Measurements from ENCODE around the gene SRP72. TPM values are rescaled to one million over a fixed set of nuclear protein-coding genes. Genes with fewer than 3 reads are reported as not detected.

Gene SRP72
- polyA plus RNA-seq, 2 of the 4 experiments (the other 2 are of a cell fraction) = 70.1 to 135 TPM

DNA sequence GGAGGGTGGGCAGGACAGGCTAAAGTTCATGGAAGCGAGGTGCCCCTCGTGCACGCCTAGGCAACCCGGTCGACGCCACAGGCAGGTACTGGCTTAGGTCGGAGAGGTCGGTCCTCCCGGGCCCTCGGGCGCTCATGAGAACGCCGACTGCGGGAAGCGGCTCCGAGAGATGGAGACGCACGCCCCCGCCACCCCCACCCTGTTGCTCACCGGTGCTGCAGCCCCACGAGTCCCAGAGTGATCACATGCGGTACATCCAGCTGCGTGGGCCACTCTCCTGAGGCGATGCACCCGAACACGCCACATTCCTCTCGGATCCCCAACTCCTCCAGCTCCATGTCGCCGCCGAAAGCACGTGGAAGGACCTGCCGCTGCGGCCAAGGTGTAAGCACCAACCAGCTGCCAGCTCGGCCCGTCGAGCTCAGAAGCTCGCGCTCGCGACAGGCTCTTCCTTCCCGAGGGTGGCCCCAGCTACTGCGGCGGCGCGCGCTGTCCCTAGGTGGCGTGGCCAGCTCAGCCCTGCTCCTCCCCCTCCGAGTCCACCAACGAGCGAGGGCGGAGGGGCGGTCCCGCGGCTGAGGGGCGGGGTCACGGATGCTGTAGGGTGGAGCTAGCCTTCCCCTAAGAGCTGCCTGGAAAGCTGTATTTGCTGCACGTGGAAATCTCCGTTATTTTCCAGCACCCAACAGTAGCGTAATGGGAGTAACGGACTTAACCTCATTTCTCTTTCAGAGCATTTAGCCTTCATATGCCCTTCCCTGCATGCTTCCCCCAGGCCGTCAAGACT, 32.1 kb upstream of the SRP72 start, which contains the start of gene PPAT (continued):
- TF ChIP-seq, protein P1, sequence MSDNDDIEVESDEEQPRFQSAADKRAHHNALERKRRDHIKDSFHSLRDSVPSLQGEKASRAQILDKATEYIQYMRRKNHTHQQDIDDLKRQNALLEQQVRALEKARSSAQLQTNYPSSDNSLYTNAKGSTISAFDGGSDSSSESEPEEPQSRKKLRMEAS (IDR thresholded peaks at IDR 0.05) = peak; percentile 96

- WGBS (ENCODE audit: missing lambda C conversion rate) = 83% methylated on average over 2 of the region's 2 CpGs
- no peak overlapping the region for H3K27ac ChIP-seq
- H3K4me1 ChIP-seq = peaks cover 41% of the 10 kb centered on the region; the same call in 2 of the 3 replicates
- no peaks in the 10 kb centered on the region for H3K9me3 ChIP-seq
- CTCF ChIA-PET = no interaction called here
- peak overlapping the region; percentile 89 for H3K4me2 ChIP-seq
- H3K4me3 ChIP-seq = no peak overlapping the region
- no peak for DNase-seq (ENCODE audit: low read depth in 1 of 2, low spot score in 1 of 2)
- TF ChIP-seq, protein P1 (IDR thresholded peaks at IDR 0.05) = no peak
- TF ChIP-seq SMC3 (IDR thresholded peaks at IDR 0.05) (no peak), ZFP36 (IDR thresholded peaks at IDR 0.05; ENCODE audit: borderline replicate concordance, partially characterized antibody) (no peak)
- TF ChIP-seq, protein P2, sequence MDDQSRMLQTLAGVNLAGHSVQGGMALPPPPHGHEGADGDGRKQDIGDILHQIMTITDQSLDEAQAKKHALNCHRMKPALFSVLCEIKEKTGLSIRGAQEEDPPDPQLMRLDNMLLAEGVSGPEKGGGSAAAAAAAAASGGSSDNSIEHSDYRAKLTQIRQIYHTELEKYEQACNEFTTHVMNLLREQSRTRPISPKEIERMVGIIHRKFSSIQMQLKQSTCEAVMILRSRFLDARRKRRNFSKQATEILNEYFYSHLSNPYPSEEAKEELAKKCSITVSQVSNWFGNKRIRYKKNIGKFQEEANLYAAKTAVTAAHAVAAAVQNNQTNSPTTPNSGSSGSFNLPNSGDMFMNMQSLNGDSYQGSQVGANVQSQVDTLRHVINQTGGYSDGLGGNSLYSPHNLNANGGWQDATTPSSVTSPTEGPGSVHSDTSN (IDR thresholded peaks at IDR 0.05) = no peak
- FAIRE-seq = no peak
- ATAC-seq = no peak
- POLR2A ChIA-PET = no interaction called here
Observed at GRCh38 chr4:56438766-56439165, 28.7 kb upstream of the SRP72 start.

DNA sequence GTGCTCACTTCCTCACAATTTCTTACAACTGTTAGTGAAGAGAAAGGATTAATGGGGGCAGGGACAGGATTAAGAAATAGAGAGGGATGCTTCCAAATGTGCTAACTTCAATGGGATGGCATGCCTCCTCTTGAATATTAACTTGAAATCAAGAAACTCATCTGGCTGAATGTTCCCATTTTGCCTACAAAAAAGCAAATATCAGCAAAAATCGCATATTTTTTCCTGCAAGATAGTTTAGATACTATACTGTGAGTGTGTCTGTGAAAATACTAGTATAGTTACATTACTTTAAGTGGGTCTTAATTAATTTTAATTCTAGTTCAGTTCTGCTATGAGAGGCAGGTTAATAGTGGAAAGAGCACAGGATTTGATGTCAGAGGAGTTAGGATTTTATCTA, 26.4 kb upstream of the SRP72 start:
- ChIA-PET POLR2A (interaction anchor here (1.1 kb wide), 1 partner anchor 21 kb away, joined by 3 read pairs; no protein-coding TSS in a partner anchor), CTCF (no interaction called here)
- Histone ChIP-seq H3K4me2 (peak overlapping the region; percentile 31; the same call in 2 of the 3 replicates), H3K4me3 (no peak overlapping the region), H3K4me1 (peaks cover 58% of the 10 kb centered on the region), H3K27ac (no peak overlapping the region), H3K9me3 (no peaks in the 10 kb centered on the region)
- FAIRE-seq (no peak), DNase-seq (ENCODE audit: low read depth in 1 of 2, low spot score in 1 of 2) (no peak), ATAC-seq (no peak)
- TF ChIP-seq MAZ (IDR thresholded peaks at IDR 0.05; ENCODE audit: borderline replicate concordance, low read depth, low read length) (no peak), NPAS2 (CRISPR knock-in tag; IDR thresholded peaks at IDR 0.05; ENCODE audit: borderline replicate concordance) (no peak), MAFK (IDR thresholded peaks at IDR 0.05; ENCODE audit: partially characterized antibody) (peak; percentile 58), NFE2L2 (conservative IDR thresholded peaks at IDR 0.05; ENCODE audit: low read length) (no peak)
- WGBS (ENCODE audit: missing lambda C conversion rate) = 87% methylated on average over 1 of the region's 1 CpG

DNA sequence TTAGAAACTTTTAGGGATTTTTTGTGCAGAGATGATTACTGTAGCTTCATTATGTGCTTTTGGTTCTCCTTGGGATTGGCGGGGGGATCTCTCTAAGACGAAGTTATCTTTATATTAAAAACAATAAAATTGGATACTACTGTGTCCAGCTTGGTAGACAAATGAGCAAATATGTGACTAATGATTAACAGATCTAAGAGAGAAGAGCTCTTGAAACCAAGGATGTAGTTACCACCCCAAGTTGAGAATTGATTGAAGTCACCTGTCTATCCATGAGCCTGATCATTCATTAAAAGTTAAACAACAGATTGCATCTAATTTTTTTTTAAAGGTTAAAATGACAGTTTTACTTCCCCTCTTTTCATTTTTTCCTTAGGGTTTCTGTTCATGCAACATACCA, 22.7 kb upstream of the SRP72 start:
- Histone ChIP-seq H3K9me3 (no peaks in the 10 kb centered on the region), H3K4me2 (peak overlapping the region; percentile 1; the same call in 2 of the 3 replicates), H3K4me3 (no peak overlapping the region), H3K4me1 (peaks cover 44% of the 10 kb centered on the region), H3K27ac (no peak overlapping the region)
- CTCF ChIA-PET = interaction anchor here (1.1 kb wide), 1 partner anchor 99 kb away, joined by 3 read pairs; no protein-coding TSS in a partner anchor
- DNase-seq (ENCODE audit: low read depth in 1 of 2, low spot score in 1 of 2) = no peak
- no peak for TF ChIP-seq EHF (CRISPR knock-in tag; IDR thresholded peaks at IDR 0.05)
- TF ChIP-seq KDM5A (IDR thresholded peaks at IDR 0.05) = no peak
- TF ChIP-seq, protein P1 (IDR thresholded peaks at IDR 0.05) = no peak
- no peak for TF ChIP-seq POLR2AphosphoS2 (conservative IDR thresholded peaks at IDR 0.05; ENCODE audit: low read length)
- no peak for TF ChIP-seq SMC3 (IDR thresholded peaks at IDR 0.05)
- no peak for TF ChIP-seq EHMT2 (IDR thresholded peaks at IDR 0.05; ENCODE audit: low read depth)
- no peak for TF ChIP-seq MAFK (IDR thresholded peaks at IDR 0.05; ENCODE audit: partially characterized antibody)
- TF ChIP-seq BHLHE40 (IDR thresholded peaks at IDR 0.05; ENCODE audit: low read depth, low read length) = no peak
- no peak for TF ChIP-seq ZC3H11A (IDR thresholded peaks at IDR 0.05)
- no peak for TF ChIP-seq GATA3 (IDR thresholded peaks at IDR 0.05; ENCODE audit: borderline replicate concordance)
- no peak for TF ChIP-seq CHD2 (IDR thresholded peaks at IDR 0.05; ENCODE audit: low read length, partially characterized antibody)
- no peak for TF ChIP-seq E2F6 (IDR thresholded peaks at IDR 0.05; ENCODE audit: borderline replicate concordance, low read depth)
- TF ChIP-seq CBX8 (IDR thresholded peaks at IDR 0.05) = no peak
- no peak for ATAC-seq
- 81% methylated on average over 2 of the region's 2 CpGs for WGBS (ENCODE audit: missing lambda C conversion rate)
- POLR2A ChIA-PET = interaction anchor here (1.1 to 1.3 kb wide), 2 partner anchors 9 to 23 kb away, joined by 3 to 5 read pairs; partner anchors contain the start of genes PAICS, PPAT and SRP72
- FAIRE-seq = no peak

Measured in A549 (cell line).